ENCODE data around the gene PLCB4. TPM values are rescaled to one million over a fixed set of nuclear protein-coding genes. Genes with fewer than 3 reads are reported as not detected.
A peak's percentile ranks its signal among the peaks of the same experiment; 100 is the strongest.

PLCB4 gene
- polyA plus RNA-seq, 1 of the 3 experiments (the other 2 are of a cell fraction) = 5.5 TPM

- no peak for DNase-seq
- H3K79me2 ChIP-seq (ENCODE audit: insufficient read depth) = no peaks in the 10 kb centered on the region
- no peak overlapping the region for H3K27ac ChIP-seq (ENCODE audit: low read depth in 2 of 2, low read length in 1 of 2)
- no peaks in the 10 kb centered on the region for H3K9me2 ChIP-seq
- no peak overlapping the region for H3K9ac ChIP-seq
- no peaks in the 10 kb centered on the region for H4K20me1 ChIP-seq (ENCODE audit: insufficient read depth)
- H3K36me3 ChIP-seq (replicated peaks in 1 of 2; ENCODE audit: control insufficient read depth in 1 of 2, insufficient read depth in 2 of 2, low read length in 1 of 2) = peaks cover 15 to 17% of the 10 kb centered on the region in 2 experiments
- 97% methylated on average over 4 of the region's 4 CpGs for WGBS (ENCODE audit: low lambda C conversion rate)
- ChIA-PET POLR2A (no interaction called here), CTCF (interaction anchor here (2.7 to 4.9 kb wide), 3 partner anchors 9 to 515 kb away, joined by 9 to 26 read pairs (median 13); no protein-coding TSS in a partner anchor)
- H3K4me3 ChIP-seq (ENCODE audit: low read depth in 2 of 2, low read length in 1 of 2) = no peak overlapping the region
- no peak overlapping the region for H3K4me2 ChIP-seq
- H3K4me1 ChIP-seq (ENCODE audit: control insufficient read depth in 1 of 2, insufficient read depth in 2 of 2, low read depth in 1 of 2, low read length in 1 of 2) = no peaks in the 10 kb centered on the region; a peak in 1 of 4 replicates
- H3K9me3 ChIP-seq = no peaks in the 10 kb centered on the region
- peak; percentile 29; the same call in 1 of the 2 replicates for TF ChIP-seq NFIC (IDR thresholded peaks at IDR 0.05; ENCODE audit: borderline replicate concordance)
- no peak for TF ChIP-seq YY1 (IDR thresholded peaks at IDR 0.05; ENCODE audit: low read depth)
- no peaks in the 10 kb centered on the region for H3K27me3 ChIP-seq (ENCODE audit: insufficient read depth)
- H3F3A ChIP-seq (replicated peaks; ENCODE audit: insufficient read depth) = no peaks in the 10 kb centered on the region
- H2AFZ ChIP-seq (ENCODE audit: low read depth) = no peak overlapping the region
These were observed 300.0 kb downstream of the PLCB4 start for GRCh38 chr20:9368893-9369292.

- TF ChIP-seq FOXJ3 (CRISPR knock-in tag; IDR thresholded peaks at IDR 0.05) (no peak), CHD2 (IDR thresholded peaks at IDR 0.05; ENCODE audit: low read length, partially characterized antibody) (no peak), NRF1 (IDR thresholded peaks at IDR 0.05; ENCODE audit: low read depth, low read length) (no peak), TAF1 (IDR thresholded peaks at IDR 0.05; ENCODE audit: borderline replicate concordance, low read depth, low read length) (no peak), SIN3A (IDR thresholded peaks at IDR 0.05; ENCODE audit: borderline replicate concordance, low read depth, low read length) (no peak)
- H3K4me1 ChIP-seq (ENCODE audit: control insufficient read depth in 1 of 2, insufficient read depth in 2 of 2, low read depth in 1 of 2, low read length in 1 of 2) = no peaks in the 10 kb centered on the region; a peak in 1 of 4 replicates
- no peaks in the 10 kb centered on the region for H3K27me3 ChIP-seq (ENCODE audit: insufficient read depth)
- H3K36me3 ChIP-seq (replicated peaks in 1 of 2; ENCODE audit: control insufficient read depth in 1 of 2, insufficient read depth in 2 of 2, low read length in 1 of 2) = peaks cover 12 to 17% of the 10 kb centered on the region in 2 experiments
- H3K4me3 ChIP-seq (ENCODE audit: low read depth in 2 of 2, low read length in 1 of 2) = no peak overlapping the region
- H4K20me1 ChIP-seq (ENCODE audit: insufficient read depth) = no peaks in the 10 kb centered on the region
- no peak overlapping the region for H3K4me2 ChIP-seq
- no peak for DNase-seq
- no peaks in the 10 kb centered on the region for H3K79me2 ChIP-seq (ENCODE audit: insufficient read depth)
- no peak overlapping the region for H3K27ac ChIP-seq (ENCODE audit: low read depth in 2 of 2, low read length in 1 of 2)
- H3K9me2 ChIP-seq = no peaks in the 10 kb centered on the region
- POLR2A ChIA-PET = no interaction called here
- 88% methylated on average over 4 of the region's 4 CpGs for WGBS (ENCODE audit: low lambda C conversion rate)
- no peaks in the 10 kb centered on the region for H3F3A ChIP-seq (replicated peaks; ENCODE audit: insufficient read depth)
- H3K9ac ChIP-seq = no peak overlapping the region
- H3K9me3 ChIP-seq = no peaks in the 10 kb centered on the region
- H2AFZ ChIP-seq (ENCODE audit: low read depth) = no peak overlapping the region
- CTCF ChIA-PET = interaction anchor here (2.7 to 4.9 kb wide), 3 partner anchors 10 to 516 kb away, joined by 9 to 26 read pairs (median 13); no protein-coding TSS in a partner anchor
These were observed 300.7 kb downstream of the PLCB4 start for GRCh38 chr20:9369557-9369956.

GRCh38 chr20:9374072-9374471 is 305.2 kb downstream of the PLCB4 start:
- no peaks in the 10 kb centered on the region for H3F3A ChIP-seq (replicated peaks; ENCODE audit: insufficient read depth)
- DNase-seq = no peak
- no peaks in the 10 kb centered on the region for H3K27me3 ChIP-seq (ENCODE audit: insufficient read depth)
- no peak overlapping the region for H2AFZ ChIP-seq (ENCODE audit: low read depth)
- 85% methylated on average over 5 of the region's 5 CpGs for WGBS (ENCODE audit: low lambda C conversion rate)
- H3K4me2 ChIP-seq = no peak overlapping the region
- ChIA-PET CTCF (interaction anchor here (0.9 to 1.7 kb wide), 2 partner anchors 15 to 19 kb away, joined by 3 to 9 read pairs; no protein-coding TSS in a partner anchor), POLR2A (no interaction called here)
- no peak overlapping the region for H3K4me3 ChIP-seq (ENCODE audit: low read depth in 2 of 2, low read length in 1 of 2)
- no peak overlapping the region for H3K9ac ChIP-seq
- H3K9me2 ChIP-seq = no peaks in the 10 kb centered on the region
- no peaks in the 10 kb centered on the region for H3K79me2 ChIP-seq (ENCODE audit: insufficient read depth)
- no peaks in the 10 kb centered on the region for H3K9me3 ChIP-seq
- no peaks in the 10 kb centered on the region; a peak in 1 of 4 replicates for H3K4me1 ChIP-seq (ENCODE audit: control insufficient read depth in 1 of 2, insufficient read depth in 2 of 2, low read depth in 1 of 2, low read length in 1 of 2)
- no peaks in the 10 kb centered on the region for H4K20me1 ChIP-seq (ENCODE audit: insufficient read depth)
- H3K27ac ChIP-seq (ENCODE audit: low read depth in 2 of 2, low read length in 1 of 2) = no peak overlapping the region
- H3K36me3 ChIP-seq (replicated peaks in 1 of 2; ENCODE audit: control insufficient read depth in 1 of 2, insufficient read depth in 2 of 2, low read length in 1 of 2) = peaks cover 14 to 22% of the 10 kb centered on the region in 2 experiments
- TF ChIP-seq RCOR1 (IDR thresholded peaks at IDR 0.05; ENCODE audit: low read length) (no peak), FOXM1 (IDR thresholded peaks at IDR 0.05; ENCODE audit: low read depth) (no peak), USF1 (IDR thresholded peaks at IDR 0.05; ENCODE audit: borderline replicate concordance, low read depth) (no peak), ZBTB33 (IDR thresholded peaks at IDR 0.05; ENCODE audit: borderline replicate concordance, low read depth) (no peak), EP300 (IDR thresholded peaks at IDR 0.05; ENCODE audit: borderline replicate concordance in 1 of 2, low read depth in 1 of 2, low read length in 1 of 2) (no peak), CTCF (IDR thresholded peaks at IDR 0.05) (no peak), GATA2 (CRISPR knock-in tag; IDR thresholded peaks at IDR 0.05) (no peak), ELF1 (IDR thresholded peaks at IDR 0.05) (no peak), MXI1 (IDR thresholded peaks at IDR 0.05; ENCODE audit: low read depth, low read length) (no peak)

All from SK-N-SH (cell line).